HG03159 (cell line): ENCODE results near the gene SBSN.
A peak's percentile ranks its signal among the peaks of the same experiment; 100 is the strongest.

ENCODE experiments used
- ATAC-seq: cut with Tn5 transposase; IDR thresholded peaks from one replicate; pipeline ENCODE4 v1.9.1; 2021; ENCODE audit warnings: mild to moderate bottlenecking, moderate library complexity; ENCODE audit not compliant: unreplicated experiment

SBSN gene

GRCh38 chr19:35508129-35508528 is 20.0 kb downstream of the SBSN start:
- ATAC-seq: no peak

DNA sequence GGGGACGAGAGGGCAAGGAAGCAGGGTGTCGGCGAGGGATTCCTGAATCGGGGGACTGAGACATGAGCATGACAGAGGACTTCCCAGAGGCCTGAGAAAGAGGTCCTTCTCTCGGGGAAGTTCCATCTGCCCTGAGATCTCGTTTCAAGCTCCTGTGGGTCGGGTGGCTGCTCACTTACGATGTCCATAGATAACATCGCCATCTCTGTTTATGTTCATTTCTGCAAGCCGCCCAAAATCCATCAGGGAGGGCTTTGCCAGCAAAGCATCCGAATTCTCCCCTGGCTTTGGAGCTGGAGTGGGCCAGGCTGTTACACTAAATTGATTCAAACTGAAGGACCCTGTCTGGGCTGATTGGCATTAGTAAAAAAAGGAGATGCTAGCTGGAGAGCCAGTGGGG is 20.6 kb downstream of the SBSN start:
- no peak for ATAC-seq

DNA sequence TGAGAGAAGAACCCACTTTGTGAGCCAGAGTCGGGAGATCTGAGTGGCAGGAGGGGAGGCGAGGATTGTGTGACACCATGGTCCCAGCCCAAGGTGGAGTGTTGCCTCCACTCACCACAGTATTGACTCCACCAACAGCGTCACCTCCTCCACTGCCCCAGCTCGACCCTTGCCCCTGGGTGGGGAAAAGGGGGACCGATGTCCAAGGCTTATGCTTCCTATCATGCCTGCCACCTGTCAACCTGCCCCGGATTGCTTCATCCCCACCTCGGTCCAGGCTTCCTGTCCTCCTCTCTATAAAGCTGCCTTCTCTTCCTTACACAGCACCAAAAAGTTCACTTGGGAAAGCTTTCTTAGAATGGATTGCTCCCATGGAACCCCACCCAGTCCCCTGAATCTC is 22.1 kb downstream of the SBSN start:
- no peak for ATAC-seq

GRCh38 chr19:35502751-35503150 is 25.4 kb downstream of the SBSN start:
- ATAC-seq: no peak

GRCh38 chr19:35501684-35502083 is 26.4 kb downstream of the SBSN start:
- ATAC-seq: no peak

GRCh38 chr19:35500611-35501010 is 27.5 kb downstream of the SBSN start:
- ATAC-seq: no peak

DNA sequence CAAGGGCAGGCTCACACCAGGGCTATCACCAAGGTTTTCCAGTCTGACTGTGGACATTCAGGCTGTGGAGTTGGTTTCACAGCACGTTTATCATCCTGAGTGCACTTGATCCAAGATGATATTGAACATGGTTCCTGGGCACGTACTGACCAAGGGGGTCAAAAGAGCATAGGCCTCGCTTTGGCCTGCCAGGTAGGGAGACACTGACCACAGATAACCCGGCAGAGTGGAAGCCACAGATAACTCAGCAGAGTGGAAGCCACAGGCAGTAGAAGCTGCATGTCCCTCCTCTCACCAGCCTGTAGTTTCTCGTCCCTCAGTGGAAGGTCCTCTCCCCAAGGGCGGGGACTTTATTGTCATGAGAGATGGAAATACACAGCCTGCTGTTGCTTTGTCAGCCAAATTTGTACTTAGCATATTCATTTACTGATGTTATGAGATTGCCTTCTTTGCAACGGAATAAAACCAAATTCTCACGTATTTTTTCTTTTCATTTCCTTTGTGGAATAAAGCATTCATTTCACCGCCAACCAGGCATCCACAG is 29.1 kb downstream of the SBSN start:
- ATAC-seq: no peak

GRCh38 chr19:35498220-35498619 is 29.9 kb downstream of the SBSN start:
- ATAC-seq: no peak

- ATAC-seq: no peak
Measured at GRCh38 chr19:35497406-35497805, 30.7 kb downstream of the SBSN start.

DNA sequence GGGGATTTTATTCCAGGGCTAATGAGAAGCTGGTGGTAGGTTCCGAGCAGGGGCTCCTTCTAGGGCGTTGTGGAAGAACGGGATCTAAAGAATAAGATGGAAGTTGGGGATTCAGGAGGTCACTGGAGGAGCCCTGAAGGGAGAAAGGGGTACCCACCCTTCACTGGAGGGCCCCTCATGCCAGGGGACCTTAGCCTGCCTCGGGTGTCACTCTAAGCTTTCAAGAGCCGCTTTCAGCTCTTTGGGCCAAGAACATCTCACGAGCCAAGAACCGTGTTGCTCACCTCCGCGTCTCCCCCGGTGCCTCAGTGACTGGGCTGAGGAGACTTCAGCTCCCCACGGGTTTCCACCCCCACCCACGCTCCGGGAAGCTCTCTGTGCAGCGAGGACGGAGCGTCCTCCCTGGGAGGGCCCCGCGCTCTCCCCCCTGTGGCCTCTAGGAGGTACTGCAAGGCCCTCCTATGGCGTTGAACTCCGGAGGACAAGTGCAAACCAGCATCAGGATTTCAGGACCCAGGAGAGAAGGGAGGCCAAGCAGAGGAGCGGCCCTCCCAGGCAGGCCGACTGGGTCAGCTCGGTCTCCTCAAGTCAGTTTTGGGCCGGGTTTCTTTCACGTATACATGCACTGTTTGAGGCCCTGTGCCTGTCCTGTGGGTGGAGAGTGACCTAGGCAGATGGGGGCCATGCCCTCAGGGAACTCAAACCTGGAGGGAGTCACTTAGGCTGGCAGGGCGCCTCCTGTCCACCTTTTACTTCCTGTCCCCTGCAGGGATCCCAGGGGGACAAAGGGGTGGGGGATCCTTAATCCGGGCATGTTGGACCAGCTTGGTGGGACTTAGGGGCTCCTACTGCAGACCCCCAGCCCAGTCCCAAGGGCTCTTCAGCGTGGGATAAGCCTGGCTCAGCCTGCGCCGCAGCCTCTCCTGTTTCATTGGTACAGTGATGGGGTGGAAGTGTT is 32.7 kb downstream of the SBSN start:
- no peak for ATAC-seq

DNA sequence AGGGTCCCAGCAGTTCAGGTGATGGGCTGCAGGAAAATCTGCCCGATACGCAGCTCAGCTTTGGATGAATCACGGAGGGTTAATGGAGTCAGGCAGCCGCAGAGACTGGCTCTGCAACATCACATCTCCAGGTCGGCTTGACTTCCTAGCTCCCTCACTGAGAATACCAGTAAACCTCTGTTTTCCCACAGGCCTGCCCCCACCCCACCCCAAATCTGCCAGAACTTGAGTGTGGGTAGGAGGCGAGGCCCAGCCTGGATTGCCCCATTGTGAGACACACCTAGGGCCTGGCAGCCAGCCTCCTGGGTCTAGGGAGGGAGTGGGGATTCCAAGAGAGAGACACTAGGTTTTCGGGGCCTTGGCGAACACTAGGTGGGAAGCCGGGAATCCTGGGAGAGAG is 34.1 kb downstream of the SBSN start:
- no peak for ATAC-seq

GRCh38 chr19:35491836-35492360 is 36.2 kb downstream of the SBSN start:
- ATAC-seq: no peak

DNA sequence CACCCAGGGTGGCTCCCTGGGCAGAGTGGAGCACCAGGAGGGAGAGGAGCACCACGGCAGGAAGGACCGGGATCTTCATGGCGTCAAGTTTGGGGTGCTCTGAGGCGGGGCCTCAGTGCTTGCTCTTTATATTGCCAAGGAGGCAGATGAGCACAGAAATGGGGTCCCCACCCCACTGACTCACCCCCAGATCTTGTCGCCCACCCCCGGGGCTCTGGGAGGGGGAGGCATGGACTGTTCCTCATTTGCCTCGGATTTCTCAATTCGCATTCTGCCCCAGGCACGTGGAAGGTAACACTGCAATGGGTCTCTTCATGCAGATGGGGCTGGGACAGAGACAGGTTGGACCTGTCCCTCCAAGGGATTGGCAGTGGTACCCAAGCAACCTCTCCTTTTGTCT is 37.7 kb downstream of the SBSN start, which contains the start of gene KRTDAP:
Gene KRTDAP, minus strand, starts transcription at position 101 of the 400 bp plus-strand sequence. Its CDS starts 22 bp downstream, at position 79.
- ATAC-seq: no peak

GRCh38 chr19:35488677-35489076 is 39.4 kb downstream of the SBSN start:
- ATAC-seq: no peak

- ATAC-seq: no peak
Measured at GRCh38 chr19:35487656-35488182, 40.4 kb downstream of the SBSN start.

DNA sequence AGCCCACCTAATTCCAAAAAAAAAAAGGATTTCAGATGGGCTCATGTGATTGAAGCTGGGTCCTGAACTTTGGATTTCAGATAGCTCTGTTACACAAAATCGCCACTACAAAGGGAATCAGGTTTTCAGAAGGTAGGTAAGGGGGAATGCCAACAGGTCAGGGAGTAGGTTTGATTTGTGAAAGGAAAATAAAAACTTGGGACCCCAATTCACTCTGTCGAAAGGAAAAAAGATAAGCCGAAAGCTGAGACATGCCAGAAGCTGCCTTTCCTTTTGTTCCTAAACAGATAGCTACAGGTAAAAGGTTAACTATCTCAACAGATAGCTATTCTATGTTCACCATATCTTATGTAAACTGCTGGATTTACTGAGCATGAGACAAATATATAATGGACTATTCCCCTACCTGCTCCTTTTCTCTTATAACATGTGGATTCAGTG is 41.8 kb downstream of the SBSN start:
- ATAC-seq: no peak

- ATAC-seq: peak; percentile 83
Measured at GRCh38 chr19:35484252-35485036, 43.7 kb downstream of the SBSN start.

DNA sequence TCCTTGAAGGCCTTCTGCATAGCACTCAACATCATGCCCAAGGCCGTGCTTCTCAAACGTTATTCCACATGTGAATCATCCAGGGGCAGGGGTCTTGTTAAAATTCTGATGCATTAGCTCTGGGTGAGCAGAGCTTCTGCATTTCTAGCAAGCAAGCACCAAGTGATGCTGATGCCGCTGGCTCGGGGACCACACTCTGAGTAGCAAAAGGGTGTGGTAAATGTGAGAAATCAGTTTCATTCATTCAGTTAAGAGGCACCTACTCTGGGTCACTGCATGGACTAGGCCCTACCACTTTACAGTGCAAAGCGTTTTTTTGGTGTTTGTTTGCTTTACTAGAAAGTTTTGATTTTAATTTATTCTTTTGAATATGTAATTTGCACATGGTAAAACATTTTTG is 45.0 kb downstream of the SBSN start:
- ATAC-seq: no peak

DNA sequence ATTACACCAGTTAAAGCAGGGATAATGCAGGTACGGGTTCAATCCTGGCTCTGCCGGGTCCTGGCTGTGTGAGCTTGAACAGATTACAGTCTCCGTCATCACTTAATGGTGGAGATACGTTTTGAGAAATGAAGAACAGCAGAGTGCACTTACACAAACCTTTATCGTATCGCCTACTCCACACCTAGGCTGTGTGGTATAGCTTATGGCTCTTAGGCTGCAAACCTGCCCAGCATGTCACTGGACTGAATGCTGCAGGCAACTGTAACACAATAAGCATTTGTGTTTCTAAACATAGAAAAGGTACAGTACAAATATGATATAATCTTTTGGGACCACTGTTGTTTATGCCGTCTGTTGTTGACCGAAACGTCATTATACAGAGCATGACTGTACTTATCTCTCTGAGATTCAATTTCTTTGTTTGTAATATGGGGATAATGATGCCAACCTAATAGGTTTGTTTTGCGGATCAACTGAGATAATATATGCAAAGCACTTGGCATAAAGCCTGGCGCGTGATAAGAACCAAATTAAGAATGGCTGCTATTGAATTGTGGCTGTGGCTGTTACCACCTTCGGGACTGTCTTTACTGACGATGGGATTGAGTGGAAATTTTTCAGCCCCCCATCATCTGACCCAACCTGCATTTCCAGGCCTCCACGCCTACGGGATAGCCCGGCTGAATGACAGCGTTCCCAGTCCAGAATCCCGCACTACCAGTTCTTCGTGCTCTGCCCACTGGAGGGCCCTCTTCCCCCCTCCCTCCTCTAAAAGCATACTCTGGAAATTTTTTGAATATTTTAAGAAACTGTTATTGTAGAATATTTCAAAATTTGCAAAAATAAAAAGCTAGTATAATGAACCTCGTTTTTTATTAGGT is 49.1 kb downstream of the SBSN start:
- ATAC-seq: no peak

DNA sequence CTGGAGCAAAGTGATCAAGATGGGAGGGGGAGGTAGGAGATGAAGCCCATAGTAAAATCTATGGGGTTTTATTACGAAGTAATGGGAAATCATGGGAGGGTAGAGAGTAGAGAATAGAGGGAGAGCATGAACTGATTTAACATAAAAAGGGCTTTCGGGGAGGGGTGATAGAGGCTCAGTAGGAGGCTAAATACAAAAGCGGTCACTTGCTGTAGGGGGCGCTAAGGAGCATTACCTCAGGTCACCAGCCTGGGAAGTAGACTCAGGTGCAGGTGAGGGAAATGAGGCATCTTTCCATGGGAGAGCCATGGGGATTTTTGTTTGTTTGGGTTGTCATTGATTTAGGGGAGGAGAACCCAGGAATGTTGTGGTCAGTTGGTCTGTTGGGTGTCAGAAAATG is 52.0 kb downstream of the SBSN start:
- no peak for ATAC-seq
